Peyer's patch (tissue), 4 donors: ENCODE measurements around the gene TOR2A. TPM values are rescaled to one million over a fixed set of nuclear protein-coding genes. Genes with fewer than 3 reads are reported as not detected.

Source experiments
- DNase-seq, 3 donors: peaks; one replicate each; pipeline ENCODE4 v3.0.0-alpha.2; 2017 to 2019
- H3K27ac ChIP-seq, 4 donors: fragments of 200-600 bp; sonication (generic); one replicate each; pipeline ENCODE4 v1.5.1; 2016 to 2019
- H3K27me3 ChIP-seq, 2 donors: fragments of 200-600 bp; sonication (generic); one replicate each; pipeline ENCODE4 v1.5.1; 2019
- H3K36me3 ChIP-seq, 3 donors: fragments of 200-600 bp; sonication (generic); one replicate each; pipeline ENCODE4 v1.5.1; 2016 to 2019
- H3K4me1 ChIP-seq, 4 donors: fragments of 200-600 bp; sonication (generic); one replicate each; pipeline ENCODE4 v1.5.1; 2016 to 2019
- H3K4me3 ChIP-seq, 4 donors: fragments of 200-600 bp; sonication (generic); 1 replicate in 3 of 4; 2 replicates in 1 of 4; pipeline ENCODE4 v1.5.1; 2016 to 2019; ENCODE audit warnings: mild to moderate bottlenecking in 1 of 4
- H3K9me3 ChIP-seq, 4 donors: fragments of 200-600 bp; sonication (generic); one replicate each; pipeline ENCODE4 v1.5.1; 2016 to 2019; ENCODE audit warnings: mild to moderate bottlenecking in 1 of 4
- POLR2A ChIP-seq, 2 donors: fragments of 450-650 bp; IDR thresholded peaks; one replicate each; pipeline ENCODE4 v1.5.1; 2017; ENCODE audit warnings: antibody characterized with exemption in 2 of 2, mild to moderate bottlenecking in 2 of 2, moderate library complexity in 2 of 2
- total RNA-seq, 4 donors: library from RNA; depleted of rRNA; stranded (reverse); fragments of >200 nt; gene quantifications; one replicate each; pipeline ENCODE4 v1.1.0, GENCODE V29; 2016
- TF ChIP-seq, protein P1 (sequence below), 6 experiments: fragments of 450-650 bp in 4 of 6; fragments of 200-600 bp in 2 of 6; sonication (generic) in 1 of 6; IDR thresholded peaks; one replicate each; pipeline ENCODE4 v1.5.1; 2017 to 2019; ENCODE audit warnings: antibody characterized with exemption in 6 of 6, mild to moderate bottlenecking in 3 of 6, moderate library complexity in 1 of 6

TOR2A gene
- total RNA-seq, 4 donors from 2014 or later: 26.4 to 70.9 (median 35.4) TPM

DNA sequence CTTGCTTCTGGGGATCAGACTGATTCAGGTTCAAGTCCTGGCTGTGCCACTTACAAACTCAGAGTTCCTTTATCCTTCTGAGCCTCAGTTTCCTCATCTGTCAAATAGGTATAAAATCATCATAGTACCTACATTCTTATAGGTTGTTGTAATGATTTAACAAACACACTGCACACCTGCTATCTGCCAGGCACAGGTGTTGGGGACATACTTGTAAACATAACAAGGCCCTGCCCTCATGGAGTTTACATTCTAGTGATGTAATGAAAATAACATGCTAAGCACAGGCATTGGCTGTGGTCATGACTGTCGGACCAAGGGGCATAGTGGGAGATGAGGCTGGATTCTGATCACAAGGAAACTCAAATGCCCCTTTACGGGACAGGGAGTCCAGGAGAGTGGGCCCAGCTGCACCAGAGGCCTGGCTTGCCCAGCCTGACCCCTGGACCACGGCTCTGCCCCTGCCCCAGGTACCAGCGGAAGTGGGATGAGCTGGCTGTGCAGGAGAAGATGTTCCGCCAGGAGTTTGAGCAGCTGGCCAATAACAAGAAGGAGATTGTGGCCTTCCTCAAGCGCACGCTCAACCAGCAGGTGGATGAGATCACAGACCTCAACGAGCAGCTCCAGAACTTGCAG lies 26.0 kb downstream of the TOR2A start:
- Histone ChIP-seq H3K36me3 (no peaks in the 10 kb centered on the region), H3K9me3 (no peaks in the 10 kb centered on the region), H3K4me3 (no peak overlapping the region), H3K4me1 (peaks cover 0 to 1% (median 0%) of the 10 kb centered on the region in 4 donors), H3K27ac (no peak overlapping the region), H3K27me3 (no peaks in the 10 kb centered on the region)
- TF ChIP-seq, protein P1, sequence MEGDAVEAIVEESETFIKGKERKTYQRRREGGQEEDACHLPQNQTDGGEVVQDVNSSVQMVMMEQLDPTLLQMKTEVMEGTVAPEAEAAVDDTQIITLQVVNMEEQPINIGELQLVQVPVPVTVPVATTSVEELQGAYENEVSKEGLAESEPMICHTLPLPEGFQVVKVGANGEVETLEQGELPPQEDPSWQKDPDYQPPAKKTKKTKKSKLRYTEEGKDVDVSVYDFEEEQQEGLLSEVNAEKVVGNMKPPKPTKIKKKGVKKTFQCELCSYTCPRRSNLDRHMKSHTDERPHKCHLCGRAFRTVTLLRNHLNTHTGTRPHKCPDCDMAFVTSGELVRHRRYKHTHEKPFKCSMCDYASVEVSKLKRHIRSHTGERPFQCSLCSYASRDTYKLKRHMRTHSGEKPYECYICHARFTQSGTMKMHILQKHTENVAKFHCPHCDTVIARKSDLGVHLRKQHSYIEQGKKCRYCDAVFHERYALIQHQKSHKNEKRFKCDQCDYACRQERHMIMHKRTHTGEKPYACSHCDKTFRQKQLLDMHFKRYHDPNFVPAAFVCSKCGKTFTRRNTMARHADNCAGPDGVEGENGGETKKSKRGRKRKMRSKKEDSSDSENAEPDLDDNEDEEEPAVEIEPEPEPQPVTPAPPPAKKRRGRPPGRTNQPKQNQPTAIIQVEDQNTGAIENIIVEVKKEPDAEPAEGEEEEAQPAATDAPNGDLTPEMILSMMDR (IDR thresholded peaks at IDR 0.05): no peak
- no peak for TF ChIP-seq POLR2A (IDR thresholded peaks at IDR 0.05)
- DNase-seq: no peak

DNA sequence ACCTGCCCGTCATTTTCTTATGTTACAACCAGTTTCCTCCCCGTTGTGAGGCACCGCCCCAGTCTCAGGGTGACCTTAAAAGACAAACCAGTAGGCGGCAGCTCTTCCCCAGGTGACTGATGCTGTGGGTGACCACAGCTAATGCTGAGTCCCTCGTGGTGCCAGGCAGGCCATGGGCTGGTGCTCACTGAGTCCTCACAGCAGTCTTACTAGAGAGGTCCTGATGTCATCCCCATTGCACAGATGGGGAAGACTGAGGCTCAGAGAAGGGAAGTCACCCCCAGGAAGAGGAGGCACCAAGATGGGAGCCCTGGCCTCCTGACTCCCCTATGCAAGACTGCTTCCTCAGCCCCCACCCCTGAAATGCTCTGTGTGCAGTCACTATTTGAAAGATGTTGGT lies 27.3 kb downstream of the TOR2A start:
- H3K27ac ChIP-seq: no peak overlapping the region
- H3K4me1 ChIP-seq: no peaks in the 10 kb centered on the region
- no peak for TF ChIP-seq POLR2A (IDR thresholded peaks at IDR 0.05)
- TF ChIP-seq, protein P1 (IDR thresholded peaks at IDR 0.05): peak in 1 of 6 experiments; percentile 19
- DNase-seq: no peak
- no peaks in the 10 kb centered on the region for H3K36me3 ChIP-seq
- H3K27me3 ChIP-seq: no peaks in the 10 kb centered on the region
- no peak overlapping the region for H3K4me3 ChIP-seq
- no peaks in the 10 kb centered on the region for H3K9me3 ChIP-seq

DNA sequence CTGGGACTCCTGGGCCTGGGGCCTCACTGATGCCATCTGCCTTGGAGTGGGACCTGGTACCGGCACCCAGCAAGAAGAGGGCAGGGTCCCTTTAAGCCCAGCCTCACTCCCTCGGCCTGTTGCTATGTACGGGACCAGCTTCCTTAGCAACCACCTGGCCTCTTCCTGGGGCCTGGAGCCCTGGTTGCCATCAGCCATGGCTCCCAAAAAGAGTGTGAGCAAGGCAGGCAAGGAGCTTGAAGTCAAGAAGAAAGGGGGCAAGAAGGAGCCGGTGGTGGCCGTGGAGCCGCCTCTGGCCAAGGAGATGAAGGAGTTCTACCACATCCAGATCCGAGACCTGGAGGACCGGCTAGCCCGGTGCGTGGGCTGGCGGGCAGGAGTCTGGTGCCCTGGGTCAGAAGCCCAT lies 28.3 kb downstream of the TOR2A start, which contains the start of gene CFAP157:
Gene CFAP157, plus strand, starts transcription at position 153 of the 406 bp plus-strand sequence. Its CDS starts 44 bp downstream, at position 197.
- Histone ChIP-seq H3K4me3 (no peak within 1 kb of the TSS), H3K36me3 (no peaks in the 10 kb centered on the region), H3K4me1 (no peaks in the 10 kb centered on the region), H3K27me3 (no peaks in the 10 kb centered on the region), H3K27ac (no peak within 1 kb of the TSS), H3K9me3 (no peaks in the 10 kb centered on the region)
- DNase-seq: no peak
- no peak for TF ChIP-seq POLR2A (IDR thresholded peaks at IDR 0.05)
- TF ChIP-seq, protein P1 (IDR thresholded peaks at IDR 0.05): no peak

DNA sequence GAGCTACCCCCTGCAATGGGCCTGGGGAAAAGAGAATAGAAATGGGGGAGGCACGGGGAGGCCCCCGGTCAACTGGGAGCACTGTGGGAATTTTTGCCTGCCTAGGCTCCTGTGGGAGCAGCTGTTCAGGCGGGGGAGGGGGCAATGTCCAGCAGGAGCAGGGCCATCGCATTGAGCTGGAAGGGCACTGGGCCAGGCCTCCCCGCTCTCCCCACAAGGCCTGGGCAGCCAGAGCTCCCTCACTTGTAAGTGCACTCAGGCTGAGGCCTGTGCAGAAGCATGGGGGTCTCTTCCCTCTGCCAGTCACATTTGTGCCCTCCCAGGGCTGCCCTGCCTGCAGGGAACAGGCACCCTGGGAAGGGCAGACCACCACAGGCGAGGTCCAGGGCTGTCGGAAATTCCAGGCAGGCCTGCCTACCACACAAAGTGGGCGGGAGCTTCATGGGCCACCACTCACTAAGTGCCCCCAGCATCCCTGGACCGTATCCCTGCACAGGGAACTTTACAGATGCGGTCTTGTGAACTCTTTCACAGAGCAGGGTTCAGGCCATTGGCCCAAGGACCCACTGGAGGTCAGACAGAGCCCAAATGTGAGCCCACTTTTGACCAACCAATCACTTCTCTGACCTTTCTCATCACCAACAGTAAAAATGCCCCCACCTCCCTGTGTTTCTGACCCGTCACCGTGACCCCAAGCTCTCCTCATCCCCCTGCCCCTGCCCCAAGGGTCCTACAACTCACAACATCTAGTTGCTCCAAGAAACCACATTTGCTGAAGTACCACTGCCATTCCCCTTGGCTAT lies 29.3 kb downstream of the TOR2A start:
- Histone ChIP-seq H3K4me1 (no peaks in the 10 kb centered on the region), H3K9me3 (no peaks in the 10 kb centered on the region), H3K27ac (no peak overlapping the region), H3K36me3 (no peaks in the 10 kb centered on the region), H3K4me3 (no peak overlapping the region), H3K27me3 (no peaks in the 10 kb centered on the region)
- DNase-seq: no peak
- no peak for TF ChIP-seq POLR2A (IDR thresholded peaks at IDR 0.05)
- TF ChIP-seq, protein P1 (IDR thresholded peaks at IDR 0.05): no peak

DNA sequence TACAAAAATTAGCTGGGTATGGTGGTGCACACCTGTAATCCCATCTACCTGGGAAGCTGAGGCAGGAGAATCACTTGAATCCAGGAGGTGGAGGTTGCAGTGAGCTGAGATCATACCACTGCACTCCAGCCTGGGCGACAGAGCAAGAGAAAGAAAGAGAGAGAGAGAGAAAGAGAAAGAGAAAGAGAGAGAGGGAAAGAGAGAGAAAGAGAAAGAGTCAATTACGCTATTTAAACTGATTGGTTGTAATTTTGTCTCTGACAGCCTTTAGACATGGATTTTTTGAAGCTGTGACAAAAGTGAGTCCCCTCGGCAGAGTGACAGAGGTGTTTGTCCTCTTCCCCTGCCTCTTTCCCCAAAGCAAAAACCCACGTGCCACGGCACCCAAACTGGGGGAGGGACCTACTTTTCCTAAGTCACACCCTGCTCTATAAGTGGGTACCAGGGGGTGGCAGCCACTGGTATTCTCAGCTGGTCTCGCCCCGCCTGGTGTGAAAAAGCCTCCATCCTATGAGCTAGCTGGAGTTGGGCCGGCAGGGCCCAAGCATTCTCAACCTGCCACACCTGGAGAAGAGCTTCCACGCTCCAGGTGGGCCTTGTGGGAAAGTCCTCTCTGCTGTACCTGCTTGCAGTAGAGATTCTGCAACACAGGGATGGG lies 31.7 kb downstream of the TOR2A start:
- H3K27ac ChIP-seq: no peak overlapping the region
- DNase-seq: no peak
- H3K4me1 ChIP-seq: no peaks in the 10 kb centered on the region
- no peak for TF ChIP-seq POLR2A (IDR thresholded peaks at IDR 0.05)
- TF ChIP-seq, protein P1 (IDR thresholded peaks at IDR 0.05): no peak
- no peaks in the 10 kb centered on the region for H3K36me3 ChIP-seq
- no peaks in the 10 kb centered on the region for H3K27me3 ChIP-seq
- no peak overlapping the region for H3K4me3 ChIP-seq
- H3K9me3 ChIP-seq: no peaks in the 10 kb centered on the region
